HUES48 (cell line): ENCODE results near the gene TSSK2.

Source experiments
- H3K27ac ChIP-seq: one replicate; pipeline ENCODE4 v1.7.0; 2013; ENCODE audit warnings: low read depth, low read length, inconsistent platforms
- H3K27me3 ChIP-seq: 2 replicates; pipeline ENCODE4 v1.6.1; 2013; ENCODE audit warnings: mild to moderate bottlenecking, low read length; ENCODE audit not compliant: control insufficient read depth, insufficient read depth
- H3K36me3 ChIP-seq: 2 replicates; pipeline ENCODE4 v1.6.1; 2013; ENCODE audit warnings: low read length; ENCODE audit not compliant: control insufficient read depth, insufficient read depth
- H3K4me1 ChIP-seq: 2 replicates; pipeline ENCODE4 v1.6.1; 2013; ENCODE audit warnings: mild to moderate bottlenecking, low read length; ENCODE audit not compliant: control insufficient read depth, insufficient read depth
- H3K4me3 ChIP-seq: 2 replicates; pipeline ENCODE4 v1.5.1; 2013; ENCODE audit warnings: mild to moderate bottlenecking, low read depth, low read length
- H3K9ac ChIP-seq: 2 replicates; pipeline ENCODE4 v1.6.1; 2013; ENCODE audit warnings: mild to moderate bottlenecking, low read depth, low read length, moderate library complexity
- H3K9me3 ChIP-seq: 2 replicates; pipeline ENCODE4 v1.6.1; 2013; ENCODE audit warnings: low read length; ENCODE audit not compliant: control insufficient read depth, insufficient read depth

The TSSK2 gene

GRCh38 chr22:19180234-19180633, 49.1 kb downstream of the TSSK2 start:
- Histone ChIP-seq H3K9me3 (no peaks in the 10 kb centered on the region), H3K27ac (no peak overlapping the region), H3K9ac (no peak overlapping the region), H3K4me1 (peaks cover 6% of the 10 kb centered on the region), H3K4me3 (no peak overlapping the region), H3K36me3 (peaks cover 17% of the 10 kb centered on the region), H3K27me3 (no peaks in the 10 kb centered on the region)

GRCh38 chr22:19180740-19181410, 49.8 kb downstream of the TSSK2 start:
- Histone ChIP-seq H3K9me3 (no peaks in the 10 kb centered on the region), H3K27ac (no peak overlapping the region), H3K4me3 (no peak overlapping the region), H3K27me3 (no peaks in the 10 kb centered on the region), H3K4me1 (peaks cover 6% of the 10 kb centered on the region), H3K36me3 (peaks cover 14% of the 10 kb centered on the region), H3K9ac (no peak overlapping the region)

DNA sequence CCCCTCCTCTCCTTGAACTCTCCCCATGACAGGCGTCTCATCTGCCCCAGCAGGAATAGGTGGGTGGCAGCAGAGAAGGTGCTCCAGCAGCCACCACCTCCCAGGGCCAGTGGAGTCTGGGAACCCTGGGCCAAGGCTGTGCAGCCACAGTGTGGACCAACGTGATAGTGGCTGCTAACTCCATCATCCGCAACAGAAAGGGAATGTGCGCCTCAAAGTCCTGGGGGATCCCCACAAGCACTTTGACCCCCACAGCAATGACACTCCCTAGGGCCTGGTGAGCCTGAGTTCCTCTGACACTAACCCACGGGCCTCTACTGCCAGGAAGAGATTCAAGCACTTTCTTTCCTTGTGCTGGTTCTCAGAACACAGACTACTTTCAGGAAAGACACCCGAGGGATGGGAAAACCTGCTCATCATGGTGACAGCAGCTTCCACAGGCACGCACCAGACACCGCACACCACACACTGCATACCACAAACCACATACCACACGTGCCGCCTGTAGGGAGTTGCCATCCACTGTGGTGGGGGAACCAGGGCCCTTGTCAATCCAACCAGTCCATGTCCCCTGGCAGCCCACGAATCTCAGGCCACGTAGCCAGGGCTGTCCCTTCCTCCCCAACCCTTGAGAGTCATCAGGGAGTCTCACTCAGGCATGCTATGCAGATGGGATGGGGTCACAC, 50.8 kb downstream of the TSSK2 start:
- Histone ChIP-seq H3K9ac (no peak overlapping the region), H3K36me3 (peaks cover 5% of the 10 kb centered on the region), H3K9me3 (no peaks in the 10 kb centered on the region), H3K27ac (no peak overlapping the region), H3K27me3 (no peaks in the 10 kb centered on the region), H3K4me1 (peaks cover under 1% of the 10 kb centered on the region), H3K4me3 (no peak overlapping the region)
